Measurements from ENCODE around the gene THSD4.
"Not testable (repeated sequence)": the region's sequence is repeated elsewhere in the genome, so short reads cannot be mapped to it uniquely, and the experiment has no call there.

The THSD4 gene

GRCh38 chr15:71151081-71151480 lies 35.8 kb downstream of the THSD4 start:
- no peak for DNase-seq

- DNase-seq = no peak
Measured at GRCh38 chr15:71152542-71152941, 37.3 kb downstream of the THSD4 start.

GRCh38 chr15:71153823-71154524 lies 38.7 kb downstream of the THSD4 start:
- DNase-seq = no peak

GRCh38 chr15:71154607-71155200 lies 39.4 kb downstream of the THSD4 start:
- no peak for DNase-seq

- DNase-seq = no peak
Measured at GRCh38 chr15:71155534-71155933, 40.3 kb downstream of the THSD4 start.

- no peak for DNase-seq
Measured at GRCh38 chr15:71160976-71161375, 45.7 kb downstream of the THSD4 start.

- DNase-seq = no peak
Measured at GRCh38 chr15:71162309-71162708, 47.0 kb downstream of the THSD4 start.

GRCh38 chr15:71164606-71165005 lies 49.3 kb downstream of the THSD4 start:
- not testable (repeated sequence) for DNase-seq

GRCh38 chr15:71167445-71168165 lies 52.3 kb downstream of the THSD4 start:
- no peak for DNase-seq

GRCh38 chr15:71168166-71168834 lies 53.0 kb downstream of the THSD4 start:
- no peak for DNase-seq

GRCh38 chr15:71170163-71170562 lies 54.9 kb downstream of the THSD4 start:
- no peak for DNase-seq

GRCh38 chr15:71171195-71171594 lies 55.9 kb downstream of the THSD4 start:
- no peak for DNase-seq

GRCh38 chr15:71174360-71174759 lies 59.1 kb downstream of the THSD4 start:
- not testable (repeated sequence) for DNase-seq

GRCh38 chr15:71180986-71181853 lies 65.9 kb downstream of the THSD4 start:
- no peak for DNase-seq

- DNase-seq = no peak
Measured at GRCh38 chr15:71182522-71182921, 67.3 kb downstream of the THSD4 start.

GRCh38 chr15:71183063-71183462 lies 67.8 kb downstream of the THSD4 start:
- DNase-seq = no peak

GRCh38 chr15:71185706-71186105 lies 70.4 kb downstream of the THSD4 start:
- DNase-seq = no peak

- no peak for DNase-seq
Measured at GRCh38 chr15:71186267-71186666, 71.0 kb downstream of the THSD4 start.

GRCh38 chr15:71187078-71187477 lies 71.8 kb downstream of the THSD4 start:
- DNase-seq = no peak

- no peak for DNase-seq
Measured at GRCh38 chr15:71187526-71187925, 72.3 kb downstream of the THSD4 start.

GRCh38 chr15:71189718-71190117 lies 74.4 kb downstream of the THSD4 start:
- DNase-seq = no peak

- DNase-seq = no peak
Measured at GRCh38 chr15:71191296-71191695, 76.0 kb downstream of the THSD4 start.

GRCh38 chr15:71192816-71193215 lies 77.5 kb downstream of the THSD4 start:
- DNase-seq = no peak
